ENCODE data around the gene EXOC4.

Gene EXOC4

GRCh38 chr7:133253519-133253875 lies 619 bp downstream of the EXOC4 start:
- Histone ChIP-seq H3K9me2 (ENCODE audit: low read depth, low read length) (no peaks in the 10 kb centered on the region), H3K27ac (ENCODE audit: low read depth, low read length, poor library complexity, severe bottlenecking) (peak overlapping the region; percentile 3), H3F3A (ENCODE audit: insufficient read depth, low read length) (0 out of 2 replicates have a peak, but pooled peaks cover 3% of the 10 kb centered on the region), H3K4me3 (ENCODE audit: low read depth, low read length, poor library complexity, severe bottlenecking) (peak overlapping the region; percentile 78), H3K79me2 (ENCODE audit: insufficient read depth, low read length) (peaks cover 52% of the 10 kb centered on the region), H3K27me3 (ENCODE audit: insufficient read depth, low read length) (no peaks in the 10 kb centered on the region), H3K36me3 (ENCODE audit: insufficient read depth, low read length) (peaks cover 10% of the 10 kb centered on the region; the same call in 1 of the 2 replicates), H3K4me2 (ENCODE audit: low read length) (peak overlapping the region; percentile 81), H3K9ac (ENCODE audit: low read length) (peak overlapping the region; percentile 86), H2AFZ (ENCODE audit: low read length) (0 out of 2 replicates have a peak overlapping the region, but pooled peaks have one; percentile 17), H3K9me3 (ENCODE audit: low read length) (no peaks in the 10 kb centered on the region), H3K4me1 (ENCODE audit: insufficient read depth, low read length, severe bottlenecking) (peaks cover 29% of the 10 kb centered on the region), H4K20me1 (ENCODE audit: insufficient read depth, low read length) (no peaks in the 10 kb centered on the region)
- TF ChIP-seq EZH2 (IDR thresholded peaks at IDR 0.05; ENCODE audit: borderline replicate concordance, low read length) (no peak), CTCF (IDR thresholded peaks at IDR 0.05; ENCODE audit: low read length) (no peak)

GRCh38 chr7:133255486-133255885 lies 2.6 kb downstream of the EXOC4 start:
- Histone ChIP-seq H3K9ac (ENCODE audit: low read length) (no peak overlapping the region), H3K27me3 (ENCODE audit: insufficient read depth, low read length) (no peaks in the 10 kb centered on the region), H3K4me1 (ENCODE audit: insufficient read depth, low read length, severe bottlenecking) (peaks cover 29% of the 10 kb centered on the region), H3K4me3 (ENCODE audit: low read depth, low read length, poor library complexity, severe bottlenecking) (no peak overlapping the region), H3K79me2 (ENCODE audit: insufficient read depth, low read length) (peaks cover 68% of the 10 kb centered on the region), H2AFZ (ENCODE audit: low read length) (no peak overlapping the region), H3K9me2 (ENCODE audit: low read depth, low read length) (no peaks in the 10 kb centered on the region), H3K36me3 (ENCODE audit: insufficient read depth, low read length) (peaks cover 10% of the 10 kb centered on the region), H3K9me3 (ENCODE audit: low read length) (no peaks in the 10 kb centered on the region), H3K27ac (ENCODE audit: low read depth, low read length, poor library complexity, severe bottlenecking) (no peak overlapping the region), H3F3A (ENCODE audit: insufficient read depth, low read length) (0 out of 2 replicates have a peak, but pooled peaks cover 3% of the 10 kb centered on the region), H4K20me1 (ENCODE audit: insufficient read depth, low read length) (no peaks in the 10 kb centered on the region), H3K4me2 (ENCODE audit: low read length) (no peak overlapping the region)
- TF ChIP-seq EZH2 (IDR thresholded peaks at IDR 0.05; ENCODE audit: borderline replicate concordance, low read length) (no peak), CTCF (IDR thresholded peaks at IDR 0.05; ENCODE audit: low read length) (no peak)

GRCh38 chr7:133258174-133258573 lies 5.3 kb downstream of the EXOC4 start:
- Histone ChIP-seq H2AFZ (ENCODE audit: low read length) (no peak overlapping the region), H3K9me3 (ENCODE audit: low read length) (peaks cover 3% of the 10 kb centered on the region; the same call in 1 of the 2 replicates), H4K20me1 (ENCODE audit: insufficient read depth, low read length) (no peaks in the 10 kb centered on the region), H3K27me3 (ENCODE audit: insufficient read depth, low read length) (no peaks in the 10 kb centered on the region), H3K4me3 (ENCODE audit: low read depth, low read length, poor library complexity, severe bottlenecking) (no peak overlapping the region), H3K79me2 (ENCODE audit: insufficient read depth, low read length) (peaks cover 85% of the 10 kb centered on the region), H3K27ac (ENCODE audit: low read depth, low read length, poor library complexity, severe bottlenecking) (no peak overlapping the region), H3K9ac (ENCODE audit: low read length) (no peak overlapping the region), H3K36me3 (ENCODE audit: insufficient read depth, low read length) (peaks cover 19% of the 10 kb centered on the region), H3K4me1 (ENCODE audit: insufficient read depth, low read length, severe bottlenecking) (peaks cover 22% of the 10 kb centered on the region), H3F3A (ENCODE audit: insufficient read depth, low read length) (0 out of 2 replicates have a peak, but pooled peaks cover 3% of the 10 kb centered on the region), H3K9me2 (ENCODE audit: low read depth, low read length) (no peaks in the 10 kb centered on the region), H3K4me2 (ENCODE audit: low read length) (no peak overlapping the region)
- no peak for TF ChIP-seq CTCF (IDR thresholded peaks at IDR 0.05; ENCODE audit: low read length)
- TF ChIP-seq EZH2 (IDR thresholded peaks at IDR 0.05; ENCODE audit: borderline replicate concordance, low read length) = no peak

Data from OCI-LY1 (cell line).